ENCODE data around the gene UQCR11. TPM values are rescaled to one million over a fixed set of nuclear protein-coding genes. Genes with fewer than 3 reads are reported as not detected.

The UQCR11 gene
- total RNA-seq, 1 donor from 2014 or later = 61.0 TPM

GRCh38 chr19:1651568-1652291 lies 46.5 kb upstream of the UQCR11 start:
- intact Hi-C loops (cut with DNase I) = loop anchor here (1.0 kb wide), 2 partner anchors 59 to 161 kb away; partner anchors contain the start of genes ATP8B3 and MBD3
- peak overlapping the region; percentile 87 to 98 for H3K4me3 ChIP-seq
- H3K27ac ChIP-seq = peak overlapping the region in 1 of 2 donors; percentile 54
- H3K4me1 ChIP-seq = peaks cover 0 to 14% of the 10 kb centered on the region in 2 donors
- no peaks in the 10 kb centered on the region for H3K27me3 ChIP-seq
- no peaks in the 10 kb centered on the region for H3K36me3 ChIP-seq
- DNase-seq (ENCODE audit: low spot score in 2 of 2) = no peak
- TF ChIP-seq CTCF (IDR thresholded peaks at IDR 0.05) = no peak
- no peaks in the 10 kb centered on the region for H3K9me3 ChIP-seq

DNA sequence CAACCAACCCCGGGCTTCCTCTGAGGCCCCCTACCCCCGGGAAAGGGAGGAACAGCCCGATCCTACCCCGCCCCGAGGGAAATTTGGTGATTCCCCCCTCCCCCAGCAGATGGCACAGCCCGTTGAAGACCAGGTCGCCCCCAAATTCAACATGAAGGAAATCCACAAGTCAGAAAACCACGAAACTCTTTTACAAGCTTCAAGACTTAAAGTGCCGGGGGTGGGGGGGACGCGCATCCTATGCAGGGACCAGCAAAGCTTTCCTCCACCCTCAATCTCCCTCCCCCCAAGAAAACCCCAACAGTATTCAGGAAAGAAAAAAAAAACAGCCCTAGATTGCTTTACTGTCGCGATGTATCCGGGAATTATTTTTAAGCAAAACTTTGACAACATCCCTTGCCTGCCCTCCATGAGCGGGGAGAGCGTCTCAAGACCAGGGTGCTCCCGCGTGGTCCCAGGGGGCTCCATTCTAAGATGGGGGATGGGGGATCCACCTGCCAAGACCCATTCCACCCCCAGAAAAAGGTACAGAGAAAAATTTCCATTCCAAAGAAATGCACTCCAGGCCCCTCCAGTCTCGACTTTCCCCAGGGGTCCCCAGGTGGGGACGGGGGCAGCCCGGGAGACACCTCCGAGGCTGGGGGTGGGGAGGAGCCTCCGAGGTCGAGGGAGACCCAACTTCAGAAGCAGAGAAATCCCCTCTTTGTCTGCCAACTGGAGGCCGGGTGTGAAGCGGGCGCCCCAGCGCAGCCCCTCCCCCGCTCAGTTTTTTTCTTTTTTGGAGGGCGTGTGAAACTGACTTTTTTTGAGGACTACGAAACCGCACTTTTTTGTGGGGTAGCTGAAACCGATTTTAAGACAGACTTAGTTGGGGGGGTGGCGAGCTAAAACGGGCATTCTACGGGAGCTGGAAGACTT lies 45.6 kb upstream of the UQCR11 start:
- TF ChIP-seq CTCF (IDR thresholded peaks at IDR 0.05) = no peak

DNA sequence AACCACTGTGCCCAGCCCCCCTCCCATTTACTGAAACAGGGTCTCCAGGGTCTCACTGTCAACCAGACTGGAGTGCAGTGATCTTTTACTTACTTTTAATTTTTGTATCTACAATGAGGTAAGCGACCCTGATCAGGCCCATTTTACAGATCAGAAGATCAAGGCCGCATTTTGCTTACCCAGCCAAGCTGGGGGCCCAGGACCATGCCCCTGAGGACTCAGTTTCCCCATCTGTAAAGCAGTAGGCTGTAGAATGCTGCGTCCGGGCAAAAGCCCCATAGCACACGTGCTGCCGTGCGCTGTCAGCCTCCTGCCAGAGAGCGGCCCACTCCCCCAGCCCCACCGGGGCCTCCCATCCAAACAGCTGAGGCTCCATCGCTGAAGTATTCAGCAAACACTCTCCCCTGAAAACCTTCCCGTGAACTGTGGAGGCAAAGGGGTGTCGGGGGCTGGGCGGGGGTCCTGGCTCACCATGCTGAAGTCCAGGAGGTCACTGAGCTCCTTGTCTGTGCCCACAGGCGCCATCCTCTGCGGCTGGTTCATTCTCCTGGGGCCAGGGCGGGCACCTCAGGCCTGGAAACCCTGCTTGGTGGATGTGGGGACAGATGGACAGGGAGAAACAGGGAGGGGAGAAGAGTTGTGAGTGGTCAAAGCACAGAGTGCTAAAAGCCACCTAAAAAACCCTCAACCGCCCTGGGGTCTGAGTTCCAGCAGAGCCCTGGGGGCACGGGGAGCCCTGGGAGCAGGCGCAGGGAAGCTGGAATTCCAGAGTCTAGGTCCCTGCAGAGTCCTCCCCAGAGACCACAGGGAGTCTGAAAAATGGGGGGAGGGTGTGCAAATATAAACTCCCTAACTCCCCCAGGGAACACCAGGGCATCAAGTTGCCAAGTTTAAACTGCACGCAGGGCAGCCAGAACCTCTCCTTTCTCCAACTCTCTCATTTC lies 44.7 kb upstream of the UQCR11 start:
- DNase-seq (ENCODE audit: low spot score in 2 of 2) = no peak
- Histone ChIP-seq H3K27ac (peak overlapping the region; percentile 16 to 40), H3K4me1 (peaks cover 0 to 14% of the 10 kb centered on the region in 2 donors), H3K27me3 (no peaks in the 10 kb centered on the region), H3K9me3 (no peaks in the 10 kb centered on the region), H3K36me3 (peaks cover 2 to 14% of the 10 kb centered on the region in 2 donors), H3K4me3 (peak overlapping the region in 1 of 2 donors; percentile 98)
- intact Hi-C loops (cut with DNase I) = no loop called here
- no peak for TF ChIP-seq CTCF (IDR thresholded peaks at IDR 0.05)

More for the DNA sequence above, 45.6 kb upstream of the UQCR11 start:
- Histone ChIP-seq H3K9me3 (no peaks in the 10 kb centered on the region), H3K4me1 (peaks cover 0 to 14% of the 10 kb centered on the region in 2 donors), H3K36me3 (peaks cover 0 to 5% of the 10 kb centered on the region in 2 donors), H3K27me3 (no peaks in the 10 kb centered on the region), H3K4me3 (peak overlapping the region; percentile 87 to 98), H3K27ac (peak overlapping the region; percentile 16 to 40)
- DNase-seq (ENCODE audit: low spot score in 2 of 2) = no peak
- intact Hi-C loops (cut with DNase I) = no loop called here

GRCh38 chr19:1648920-1649541 lies 43.8 kb upstream of the UQCR11 start:
- Histone ChIP-seq H3K4me1 (peaks cover 0 to 14% of the 10 kb centered on the region in 2 donors), H3K27me3 (no peaks in the 10 kb centered on the region), H3K36me3 (peaks cover 2 to 22% of the 10 kb centered on the region in 2 donors), H3K4me3 (no peak overlapping the region), H3K9me3 (no peaks in the 10 kb centered on the region), H3K27ac (no peak overlapping the region)
- DNase-seq (ENCODE audit: low spot score in 2 of 2) = no peak
- intact Hi-C loops (cut with DNase I) = no loop called here
- TF ChIP-seq CTCF (IDR thresholded peaks at IDR 0.05) = no peak

Measured in ascending aorta (tissue), 2 donors.